ENCODE results near the gene KRTAP5-1.
"Not testable (repeated sequence)": the region's sequence is repeated elsewhere in the genome, so short reads cannot be mapped to it uniquely, and the experiment has no call there.

KRTAP5-1 gene, protein sequence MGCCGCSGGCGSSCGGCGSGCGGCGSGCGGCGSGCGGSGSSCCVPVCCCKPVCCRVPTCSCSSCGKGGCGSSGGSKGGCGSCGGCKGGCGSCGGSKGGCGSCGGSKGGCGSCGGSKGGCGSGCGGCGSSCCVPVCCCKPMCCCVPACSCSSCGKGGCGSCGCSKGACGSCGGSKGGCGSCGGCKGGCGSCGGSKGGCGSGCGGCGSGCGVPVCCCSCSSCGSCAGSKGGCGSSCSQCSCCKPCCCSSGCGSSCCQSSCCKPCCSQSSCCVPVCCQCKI

DNA sequence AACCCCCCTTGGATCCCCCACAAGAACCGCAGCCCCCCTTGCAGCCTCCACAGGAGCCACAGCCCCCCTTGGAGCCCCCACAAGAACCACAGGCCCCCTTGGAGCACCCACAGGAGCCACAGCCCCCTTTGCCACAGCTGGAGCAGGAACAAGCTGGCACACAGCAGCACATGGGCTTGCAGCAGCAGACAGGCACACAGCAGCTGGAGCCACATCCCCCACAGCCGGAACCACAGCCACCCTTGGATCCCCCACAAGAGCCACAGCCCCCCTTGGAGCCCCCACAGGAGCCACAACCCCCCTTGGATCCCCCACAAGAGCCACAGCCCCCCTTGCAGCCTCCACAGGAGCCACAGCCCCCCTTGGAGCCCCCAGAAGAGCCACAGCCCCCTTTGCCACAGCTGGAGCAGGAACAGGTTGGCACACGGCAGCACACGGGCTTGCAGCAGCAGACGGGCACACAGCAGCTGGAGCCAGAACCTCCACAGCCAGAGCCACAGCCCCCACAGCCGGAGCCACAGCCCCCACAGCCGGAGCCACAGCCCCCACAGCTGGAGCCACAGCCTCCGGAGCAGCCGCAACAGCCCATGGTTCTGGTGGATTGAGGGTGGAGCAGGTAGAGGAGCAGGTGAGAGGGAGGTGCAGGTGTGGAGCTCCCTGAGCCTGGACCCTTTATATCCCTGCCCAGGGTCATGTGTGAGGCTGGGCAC is at the start of gene KRTAP5-1:
Gene KRTAP5-1 (minus strand): TSS at position 623 of the 710 bp plus-strand sequence. CDS start 34 bp downstream, at position 589.
- DNase-seq = not testable (repeated sequence)

DNA sequence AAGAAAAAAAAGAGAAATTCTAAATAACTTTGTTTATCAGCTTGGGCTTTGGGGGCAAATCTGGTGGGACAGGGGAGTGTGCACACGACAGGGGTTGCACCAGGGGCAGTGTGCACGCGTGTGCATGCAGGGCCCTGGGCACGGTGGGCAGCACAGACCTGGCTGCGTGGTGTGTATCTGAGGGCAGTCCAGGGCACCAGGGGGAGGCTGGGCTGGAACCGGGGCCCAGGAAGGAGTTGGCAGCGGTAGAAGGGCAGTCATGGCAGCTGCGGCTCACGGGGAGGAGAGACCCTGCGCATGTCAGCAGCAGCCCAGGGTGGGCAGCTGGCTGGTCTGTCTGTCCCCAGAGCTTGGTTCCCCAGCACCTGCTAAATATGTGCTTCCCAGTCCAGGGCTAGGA is 48.8 kb upstream of the KRTAP5-1 start:
- DNase-seq = no peak

DNA sequence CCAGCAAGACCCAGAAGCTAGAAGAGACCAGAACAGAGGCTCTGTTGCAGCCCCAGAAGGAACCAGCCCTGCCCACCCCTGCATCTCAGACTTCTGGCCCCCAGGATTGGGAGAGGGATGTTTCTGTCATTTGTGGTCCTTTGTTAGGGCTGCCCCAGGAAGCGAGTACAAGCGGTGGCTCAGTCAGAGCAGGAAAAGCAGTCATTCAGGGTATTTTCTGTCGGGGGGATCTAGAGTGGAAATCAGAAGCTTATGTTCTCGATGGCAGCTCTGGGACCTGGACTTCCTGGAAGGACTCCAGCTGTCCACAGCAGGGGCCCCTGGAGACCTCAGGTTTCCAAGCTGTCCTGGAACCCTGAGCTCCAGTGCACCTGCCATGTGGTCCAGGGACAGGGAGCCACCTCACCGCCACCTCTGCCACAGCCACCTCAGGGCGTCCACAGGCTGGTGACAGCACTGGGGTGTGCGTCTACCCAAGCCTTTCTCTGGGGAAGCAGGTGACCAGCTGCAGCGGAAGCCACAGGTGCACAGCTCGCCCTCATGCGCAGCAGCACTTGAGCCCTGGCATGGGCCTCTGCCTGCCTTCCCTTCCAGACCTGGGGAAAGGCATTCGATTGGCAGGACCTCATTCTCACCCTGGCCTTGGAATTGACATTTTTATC is 47.1 kb upstream of the KRTAP5-1 start:
- DNase-seq = no peak

DNA sequence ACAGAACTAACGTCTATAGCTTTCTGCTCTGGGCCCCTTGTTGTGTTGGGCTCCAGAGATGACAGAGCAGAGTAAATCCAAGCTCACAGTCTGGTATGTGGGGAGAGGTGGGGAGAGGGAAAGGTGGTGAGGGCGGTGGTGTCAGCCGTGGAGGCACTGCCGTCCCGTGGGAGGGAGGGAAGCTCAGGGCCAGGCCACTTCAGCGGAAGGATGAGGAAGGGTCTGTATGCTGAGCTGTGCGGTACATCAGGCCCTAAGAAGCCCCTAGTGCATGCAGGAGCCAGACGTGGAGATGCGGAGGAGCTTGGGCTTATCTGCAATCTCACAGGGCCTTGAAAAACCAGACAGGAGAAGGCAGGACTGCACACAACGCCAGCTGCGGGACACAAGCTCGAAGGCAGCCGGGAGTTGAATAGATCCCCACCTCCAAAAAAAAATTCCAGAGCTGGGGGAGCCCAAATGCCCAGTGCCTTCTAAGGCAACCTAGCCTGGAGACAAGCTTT is 46.0 kb upstream of the KRTAP5-1 start:
- DNase-seq = no peak

DNA sequence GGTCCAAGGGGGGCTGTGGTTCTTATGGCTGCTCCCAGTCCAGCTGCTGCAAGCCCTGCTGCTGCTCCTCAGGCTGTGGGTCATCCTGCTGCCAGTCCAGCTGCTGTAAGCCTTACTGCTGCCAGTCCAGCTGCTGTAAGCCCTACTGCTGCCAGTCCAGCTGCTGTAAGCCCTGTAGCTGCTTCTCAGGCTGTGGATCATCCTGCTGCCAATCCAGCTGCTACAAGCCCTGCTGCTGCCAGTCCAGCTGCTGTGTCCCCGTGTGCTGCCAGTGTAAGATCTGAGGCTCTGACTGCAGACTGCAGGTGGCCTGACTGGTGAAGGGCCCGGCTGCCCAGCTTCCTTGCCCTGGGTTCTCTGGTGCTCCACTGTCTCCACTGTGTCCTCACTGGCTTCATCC is 45.2 kb upstream of the KRTAP5-1 start:
- no peak for DNase-seq

DNA sequence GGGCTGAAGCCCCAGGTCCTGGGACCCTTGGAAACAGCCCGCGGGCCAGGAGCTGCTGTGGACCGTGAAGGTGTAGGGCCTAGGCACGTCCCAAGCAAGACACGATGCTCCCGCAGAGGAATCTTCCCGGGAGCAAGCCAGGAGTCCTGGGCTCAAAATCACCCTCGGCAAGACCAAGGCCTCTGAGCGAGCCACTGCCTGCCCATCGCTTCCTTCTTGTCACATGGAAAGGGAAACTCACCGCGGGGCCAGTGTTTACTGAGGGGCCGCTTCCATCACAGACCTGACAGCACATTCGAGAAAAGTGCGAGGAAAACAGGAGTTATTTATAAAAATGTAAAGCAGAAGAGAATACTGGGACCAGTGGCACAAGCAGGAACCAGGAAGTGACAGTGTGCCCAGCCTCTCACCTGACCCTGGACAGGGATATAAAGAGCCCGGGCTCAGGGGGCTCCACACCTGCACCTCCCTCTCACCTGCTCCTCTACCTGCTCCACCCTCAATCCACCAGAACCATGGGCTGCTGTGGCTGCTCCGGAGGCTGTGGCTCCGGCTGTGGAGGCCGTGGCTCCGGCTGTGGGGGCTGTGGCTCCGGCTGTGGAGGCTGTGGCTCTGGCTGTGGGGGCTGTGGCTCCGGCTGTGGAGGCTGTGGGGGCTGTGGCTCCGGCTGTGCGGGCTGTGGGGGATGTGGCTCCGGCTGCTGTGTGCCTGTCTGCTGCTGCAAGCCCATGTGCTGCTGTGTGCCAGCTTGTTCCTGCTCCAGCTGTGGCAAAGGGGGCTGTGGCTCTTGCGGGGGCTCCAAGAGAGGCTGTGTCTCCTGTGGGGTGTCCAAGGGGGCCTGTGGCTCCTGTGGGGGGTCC is 44.5 kb upstream of the KRTAP5-1 start, which contains the start of gene KRTAP5-5:
Gene KRTAP5-5 (plus strand): TSS at position 450 of the 860 bp plus-strand sequence. CDS start 66 bp downstream, at position 516.
- no peak for DNase-seq

DNA sequence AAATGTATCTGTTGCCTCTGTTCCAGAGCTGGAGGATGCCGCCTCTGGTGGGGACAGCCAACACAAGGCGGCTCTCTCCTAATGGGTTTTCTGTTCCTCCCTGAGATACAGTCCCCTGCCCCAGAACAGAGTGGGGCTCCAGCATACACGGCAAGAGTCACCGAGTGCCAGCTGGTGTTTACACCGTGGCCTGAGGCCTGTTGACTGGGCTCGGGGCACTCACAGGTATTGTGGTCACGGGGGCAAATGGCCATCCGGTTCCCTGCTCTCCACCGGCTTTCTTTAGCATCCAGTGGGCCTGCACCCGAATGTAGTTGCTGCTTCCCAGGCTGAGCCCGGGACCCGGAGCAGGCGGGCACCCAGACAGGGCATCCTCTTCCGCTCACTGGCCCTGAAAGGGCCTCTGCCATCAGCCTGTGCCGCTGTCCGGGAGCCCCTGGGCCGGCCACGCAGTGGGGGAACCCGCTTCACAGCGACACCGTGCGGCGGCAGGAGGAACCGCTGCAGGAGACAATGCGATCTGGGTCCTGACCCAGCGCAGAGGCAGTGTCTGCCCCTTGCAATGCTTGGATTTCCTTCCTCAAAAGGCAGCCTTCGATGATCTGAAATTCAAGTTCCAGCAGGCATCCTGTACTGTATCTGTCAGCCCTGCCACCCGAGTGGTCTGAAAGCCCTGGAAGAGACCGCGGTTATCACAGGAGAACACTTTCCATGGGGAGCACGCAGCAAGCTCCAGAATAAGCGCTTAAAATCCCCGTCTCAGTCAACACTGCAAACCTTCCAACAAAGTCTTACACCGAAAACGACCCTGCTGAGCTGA is 43.6 kb upstream of the KRTAP5-1 start:
- peak in 8 of 14 donors; percentile 9 to 67 (median 22) for DNase-seq

DNA sequence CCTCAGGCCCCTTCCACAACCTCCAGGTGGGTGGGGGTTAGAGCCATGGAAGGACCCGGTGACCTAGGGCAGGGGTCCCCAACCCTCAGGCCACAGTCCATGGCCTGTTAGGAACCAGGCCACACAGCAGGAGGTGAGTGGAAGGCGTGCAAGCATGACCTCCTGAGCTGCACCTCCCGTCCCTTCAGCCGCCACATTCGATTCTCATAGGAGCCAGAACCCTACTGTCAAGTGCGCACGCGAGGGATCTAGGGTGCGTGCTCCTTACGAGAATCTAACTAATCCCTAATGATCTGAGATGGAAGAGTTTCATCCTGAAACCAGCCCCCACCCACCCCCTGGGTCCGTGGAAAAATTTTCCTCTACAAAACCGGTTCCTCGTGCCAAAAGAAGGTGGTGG is 40.5 kb upstream of the KRTAP5-1 start:
- DNase-seq = no peak

DNA sequence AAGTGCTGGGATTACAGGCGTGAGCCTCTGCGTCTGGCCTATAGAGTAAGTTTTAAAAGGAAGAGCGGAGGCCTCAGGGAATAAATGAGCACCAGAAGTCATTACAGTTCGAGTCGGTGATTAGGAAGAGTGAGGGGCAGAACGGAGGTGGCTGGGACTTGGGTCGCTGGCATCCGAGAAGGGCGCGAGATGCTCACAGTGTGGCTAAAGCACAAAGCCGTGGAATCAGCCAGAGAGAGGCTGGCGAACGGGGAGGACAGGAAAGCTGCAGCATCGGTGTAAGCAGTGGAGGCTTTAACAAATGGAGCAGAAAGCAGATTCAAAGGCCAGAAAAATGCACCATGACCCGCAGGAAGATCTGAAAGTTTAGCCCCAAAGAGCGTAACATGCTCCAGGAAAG is 39.5 kb upstream of the KRTAP5-1 start:
- DNase-seq = no peak

DNA sequence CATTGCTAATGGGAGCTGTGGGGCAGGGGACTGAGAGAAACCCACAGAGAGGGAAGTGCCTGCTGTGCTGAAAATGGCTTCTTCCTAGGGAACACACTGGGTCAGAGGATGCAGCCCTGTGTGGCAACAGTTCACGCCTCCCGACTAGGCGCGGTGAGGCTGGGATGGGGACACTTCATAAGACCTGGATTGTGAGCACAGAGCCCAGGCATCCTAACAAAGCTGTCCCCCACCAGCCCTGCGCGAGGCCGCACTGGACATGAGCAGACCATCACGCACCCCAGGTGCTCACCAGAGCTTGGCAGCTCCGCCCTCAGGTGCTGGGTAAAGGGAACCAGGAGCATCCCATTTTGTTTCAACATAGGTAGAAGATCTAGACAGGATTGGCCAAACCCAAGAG is 38.6 kb upstream of the KRTAP5-1 start:
- no peak for DNase-seq

DNA sequence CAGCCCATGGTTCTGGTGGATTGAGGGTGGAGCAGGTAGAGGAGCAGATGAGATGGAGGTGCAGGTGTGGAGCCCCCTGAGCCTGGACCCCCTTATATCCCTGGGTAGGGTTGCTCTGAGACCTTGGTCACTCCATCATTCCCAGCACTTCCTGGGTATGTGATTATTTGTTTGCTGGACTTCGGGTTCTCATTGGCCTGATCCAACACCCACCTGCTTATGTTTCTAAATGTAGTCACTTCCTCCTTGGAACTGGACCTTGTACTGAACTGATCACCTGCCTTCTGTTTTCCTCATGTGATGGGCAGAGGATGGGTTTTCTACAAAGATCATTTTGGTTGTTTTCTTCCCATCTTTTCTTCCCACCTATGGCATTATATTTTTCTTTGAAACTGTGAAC is 37.0 kb upstream of the KRTAP5-1 start, which contains the start of gene KRTAP5-4:
Gene KRTAP5-4 (minus strand): TSS at position 53 of the 400 bp plus-strand sequence. CDS start 45 bp downstream, at position 8.
- DNase-seq = no peak

DNA sequence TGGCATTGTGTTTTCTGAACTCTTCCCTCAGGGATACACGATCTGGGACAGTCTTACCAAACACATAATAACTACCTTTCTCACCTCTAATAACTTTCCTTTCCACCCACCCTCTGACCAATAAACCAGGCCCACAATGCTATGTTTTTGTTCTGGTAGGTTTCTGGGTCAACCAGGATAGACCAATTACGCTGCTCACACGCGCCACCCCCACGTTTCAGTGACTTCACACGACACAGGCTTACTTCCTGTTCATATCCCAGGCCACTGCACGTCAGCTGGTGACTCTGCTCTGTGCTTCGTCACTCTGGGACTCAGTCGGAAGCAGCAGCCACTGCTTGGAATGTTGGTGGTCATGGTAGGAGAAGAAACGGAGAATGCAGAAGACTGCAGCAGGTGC is 34.4 kb upstream of the KRTAP5-1 start:
- no peak for DNase-seq

DNA sequence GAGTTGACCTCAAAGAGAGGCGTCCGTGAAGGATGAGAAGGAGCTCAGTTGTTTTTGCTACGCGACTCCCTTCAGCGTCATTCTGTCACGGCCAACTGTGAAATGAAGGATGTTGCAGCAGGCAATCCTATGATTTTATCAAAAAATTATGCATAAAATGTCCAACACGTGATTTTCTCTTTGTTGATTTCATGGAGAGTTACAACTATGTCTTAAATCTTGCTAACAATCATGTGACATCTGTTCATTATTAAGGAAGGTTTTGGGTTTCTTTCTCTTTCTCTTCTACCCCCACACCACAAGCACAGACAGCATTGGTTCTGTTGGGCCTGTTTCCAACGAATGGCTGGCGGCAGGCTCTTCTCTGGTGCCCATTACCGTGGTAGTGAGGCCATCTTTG is 33.1 kb upstream of the KRTAP5-1 start:
- DNase-seq = no peak

DNA sequence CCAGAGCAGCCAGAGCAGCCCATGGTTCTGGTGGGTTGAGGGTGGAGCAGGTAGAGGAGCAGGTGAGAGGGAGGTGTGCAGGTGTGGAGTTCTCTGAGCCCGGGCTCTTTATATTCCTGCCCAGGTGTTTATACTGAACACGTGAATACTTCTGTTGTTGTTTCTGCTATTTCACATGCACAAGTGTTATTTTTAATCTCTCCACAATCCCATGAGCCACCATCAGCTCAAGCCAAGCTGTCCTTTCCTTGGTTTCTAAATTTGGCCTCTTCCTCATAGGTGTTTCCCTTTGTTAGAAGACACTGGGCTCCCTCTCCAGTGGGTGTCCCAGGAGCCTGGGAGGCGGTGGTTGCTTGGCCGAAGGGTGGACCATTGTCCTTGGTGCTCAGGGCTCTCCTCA is 23.3 kb upstream of the KRTAP5-1 start, which contains the start of gene KRTAP5-3:
Gene KRTAP5-3 (minus strand): TSS at position 101 of the 400 bp plus-strand sequence. CDS start 78 bp downstream, at position 23.
- DNase-seq = no peak

DNA sequence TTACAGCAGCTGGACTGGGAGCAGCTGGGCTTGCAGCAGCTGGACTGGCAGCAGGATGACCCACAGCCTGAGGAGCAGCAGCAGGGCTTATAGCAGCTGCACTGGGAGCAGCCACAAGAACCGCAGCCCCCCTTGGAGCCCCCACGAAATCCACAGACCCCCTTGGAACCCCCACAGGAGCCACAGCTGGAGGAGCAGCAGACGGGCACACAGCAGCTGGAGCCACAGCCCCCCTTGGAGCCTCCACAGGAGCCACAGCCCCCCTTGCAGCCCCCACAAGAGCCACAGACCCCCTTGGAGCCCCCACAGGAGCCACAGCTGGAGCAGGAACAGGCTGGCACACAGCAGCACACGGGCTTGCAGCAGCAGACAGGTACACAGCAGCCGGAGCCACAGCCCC is 22.8 kb upstream of the KRTAP5-1 start:
- DNase-seq = not testable (repeated sequence)

DNA sequence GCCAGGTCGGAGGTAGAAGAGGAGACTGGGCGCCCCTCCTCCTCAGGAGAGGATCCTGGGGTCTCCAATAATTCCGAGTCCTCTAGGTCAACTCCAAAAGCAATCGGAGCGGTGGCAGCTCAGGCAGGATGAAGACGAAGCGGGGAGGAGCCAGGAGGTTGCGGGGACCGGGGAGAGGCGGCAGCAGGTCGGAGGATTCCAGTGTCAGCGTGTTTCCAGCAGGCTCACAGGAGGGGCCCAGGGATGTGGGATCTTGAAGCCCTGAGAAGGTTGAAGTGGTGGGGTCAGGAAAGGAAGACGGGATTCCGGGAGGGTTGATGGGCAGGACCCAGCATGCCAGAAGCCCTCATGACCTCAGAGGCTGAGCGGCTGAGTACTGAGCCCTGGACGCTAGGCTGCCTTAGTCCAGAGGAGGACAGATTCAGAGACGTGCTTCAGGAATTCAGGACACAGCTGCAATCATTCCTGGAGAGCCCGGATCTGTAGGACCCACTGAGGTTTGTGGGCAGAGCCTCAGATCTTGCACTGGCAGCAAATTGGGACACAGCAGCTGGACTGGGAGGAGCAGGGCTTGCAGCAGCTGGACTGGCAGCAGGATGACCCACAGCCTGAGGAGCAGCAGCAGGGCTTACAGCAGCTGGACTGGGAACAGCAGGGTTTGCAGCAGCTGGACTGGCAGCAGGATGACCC is 22.2 kb upstream of the KRTAP5-1 start:
- DNase-seq = not testable (repeated sequence)

DNA sequence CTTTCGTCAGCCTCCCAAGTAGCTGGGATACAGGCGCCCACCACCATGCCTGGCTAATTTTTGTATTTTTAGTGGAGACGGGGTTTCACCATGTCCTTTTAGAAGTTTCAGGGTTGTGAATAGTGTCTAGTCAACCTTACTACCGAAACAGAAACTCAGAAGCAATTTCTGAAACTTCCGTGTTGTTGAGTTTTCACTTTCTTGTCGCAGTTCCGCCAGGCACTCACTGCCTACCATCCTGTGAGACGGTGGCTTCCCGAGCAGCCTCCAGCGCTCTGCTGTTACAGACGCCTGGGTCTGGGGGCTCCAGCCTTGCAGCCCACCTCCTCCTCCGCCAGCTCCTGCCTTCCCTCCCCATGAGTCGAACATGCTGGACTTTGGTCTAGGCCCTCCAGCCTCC is 20.8 kb upstream of the KRTAP5-1 start:
- DNase-seq = not testable (repeated sequence)

DNA sequence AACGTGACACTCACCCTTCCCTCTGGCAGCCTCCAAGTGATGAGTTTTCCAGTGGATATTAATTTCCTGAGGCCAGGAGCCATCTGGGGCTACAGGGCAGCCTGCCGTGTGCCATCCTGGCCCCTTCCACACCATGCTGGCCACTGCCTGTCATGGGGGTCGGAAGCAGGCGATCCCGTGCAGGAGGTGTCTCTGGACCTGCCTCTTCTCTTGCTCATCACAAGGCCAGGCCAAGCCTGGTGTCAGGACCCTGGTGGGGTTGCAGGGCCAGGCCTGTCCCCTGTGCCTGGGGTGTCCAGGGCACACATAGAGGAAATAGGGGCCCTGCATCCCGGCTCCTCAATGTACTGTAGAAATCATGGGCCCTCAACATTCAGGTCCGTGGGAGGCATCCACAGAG is 19.6 kb upstream of the KRTAP5-1 start:
- DNase-seq = no peak

DNA sequence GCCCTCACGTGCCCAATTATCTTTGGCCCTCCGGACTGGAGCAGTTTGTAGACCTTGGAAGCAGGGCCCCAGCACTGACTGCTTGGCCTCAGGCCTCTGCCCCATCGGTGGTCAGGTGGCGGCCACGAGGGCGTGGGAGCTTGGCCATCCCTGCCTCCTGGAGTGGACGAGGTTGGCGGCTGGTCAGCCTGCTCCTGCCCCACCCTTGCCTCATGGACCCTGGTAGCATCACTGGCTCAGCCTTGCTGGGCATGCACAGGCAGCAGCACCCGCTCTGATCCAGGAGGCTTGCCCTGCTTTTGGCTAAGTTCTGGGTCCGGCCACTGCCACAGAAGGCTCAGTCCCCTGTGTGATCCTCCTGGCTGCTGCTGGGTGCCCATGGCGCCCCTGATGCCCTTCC is 19.1 kb upstream of the KRTAP5-1 start:
- DNase-seq = no peak

DNA sequence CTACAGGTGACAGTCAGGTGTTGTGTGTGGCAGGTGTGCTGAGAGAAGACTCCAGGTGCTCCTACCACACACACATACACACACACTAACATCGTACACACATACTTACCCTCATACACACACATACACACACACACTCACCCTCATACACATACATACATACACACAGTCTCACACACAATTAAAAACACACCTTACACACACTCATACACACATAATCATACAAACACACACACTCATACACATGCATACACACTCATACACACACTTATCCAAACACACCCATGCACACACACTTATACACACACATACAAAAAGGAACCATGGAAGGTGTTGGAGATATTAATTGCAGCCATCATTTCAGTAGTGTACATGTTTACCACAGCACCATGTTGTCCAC is 18.5 kb upstream of the KRTAP5-1 start:
- no peak for DNase-seq

All from C1 segment of cervical spinal cord (tissue), 14 donors.